Measurements from ENCODE around the gene GTPBP8.
"Not testable (repeated sequence)": the region's sequence is repeated elsewhere in the genome, so short reads cannot be mapped to it uniquely, and the experiment has no call there.

GTPBP8 gene

GRCh38 chr3:113002037-113002436 lies 11.3 kb downstream of the GTPBP8 start:
- no peak for DNase-seq

GRCh38 chr3:113002679-113003078 lies 11.9 kb downstream of the GTPBP8 start:
- peak; percentile 71 for DNase-seq

DNA sequence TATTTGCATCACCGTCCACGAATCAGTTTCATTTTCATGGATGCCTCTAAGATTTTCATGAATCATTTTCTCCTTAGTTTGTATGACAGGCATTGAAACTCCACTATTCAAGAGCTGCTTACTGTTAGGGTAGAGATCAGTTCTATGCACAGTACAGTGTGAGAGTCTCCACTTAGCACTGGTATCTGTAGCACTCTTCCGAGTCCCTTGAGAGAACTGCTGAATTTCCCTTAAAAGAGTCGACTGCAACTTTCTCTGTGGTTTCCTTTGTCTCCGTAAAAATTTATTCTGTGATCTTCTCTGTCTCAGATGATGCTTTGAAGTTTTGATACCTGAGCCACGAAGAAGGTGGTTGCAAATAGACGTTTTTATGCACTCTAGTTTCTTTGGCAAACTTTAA lies 14.8 kb downstream of the GTPBP8 start:
- peak; percentile 65 for DNase-seq

DNA sequence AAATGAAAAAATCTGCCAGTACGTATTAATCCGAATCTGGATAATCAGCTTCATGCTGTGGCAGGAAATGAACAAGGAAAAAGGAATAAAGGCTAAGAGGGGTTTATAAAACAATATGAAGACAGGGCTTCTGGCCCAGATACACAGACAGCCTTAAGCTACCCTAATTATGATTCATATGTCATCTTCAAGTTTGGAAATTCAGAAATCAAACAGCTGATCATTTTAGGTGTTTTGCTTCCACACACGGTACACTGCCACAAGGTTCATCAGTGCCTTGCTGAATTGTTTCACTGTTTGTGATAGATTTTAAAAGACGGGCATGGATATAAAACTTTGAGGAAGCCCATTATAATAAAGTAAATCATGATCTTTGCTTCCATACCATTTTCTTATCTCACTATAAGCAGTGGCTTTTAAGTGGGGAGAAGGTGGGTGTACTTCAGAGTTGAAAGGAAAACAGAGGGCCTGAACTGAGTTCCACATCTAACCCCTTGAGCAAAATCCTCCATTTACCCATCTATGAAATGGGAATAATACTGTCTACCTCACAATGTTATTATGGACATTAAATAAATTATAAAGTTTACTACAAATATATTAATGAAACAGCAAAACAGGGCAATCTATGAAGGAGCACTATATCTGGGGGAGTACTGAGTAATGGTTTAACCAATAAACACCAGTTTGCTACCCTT lies 15.7 kb downstream of the GTPBP8 start:
- no peak for DNase-seq

DNA sequence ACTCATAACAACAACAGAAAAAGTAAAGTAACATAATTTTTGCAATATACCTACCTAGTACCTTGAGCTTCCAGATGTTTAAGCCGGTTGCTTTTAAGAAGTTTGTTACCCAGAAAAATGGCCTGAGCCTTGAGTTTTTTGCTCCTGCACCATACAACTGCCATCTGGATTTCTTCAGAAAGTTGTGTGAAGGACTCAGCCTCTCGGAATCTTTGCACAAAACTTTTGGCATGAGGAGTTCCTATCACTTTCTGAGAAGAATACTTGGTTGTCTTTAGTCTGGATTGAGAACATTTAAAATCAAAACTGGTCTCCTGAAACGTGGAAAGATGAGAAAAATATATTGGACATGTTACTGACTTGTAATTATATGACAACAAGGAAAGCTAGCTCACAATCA lies 17.3 kb downstream of the GTPBP8 start:
- DNase-seq = no peak

GRCh38 chr3:113013593-113013992 lies 22.8 kb downstream of the GTPBP8 start:
- DNase-seq = no peak

DNA sequence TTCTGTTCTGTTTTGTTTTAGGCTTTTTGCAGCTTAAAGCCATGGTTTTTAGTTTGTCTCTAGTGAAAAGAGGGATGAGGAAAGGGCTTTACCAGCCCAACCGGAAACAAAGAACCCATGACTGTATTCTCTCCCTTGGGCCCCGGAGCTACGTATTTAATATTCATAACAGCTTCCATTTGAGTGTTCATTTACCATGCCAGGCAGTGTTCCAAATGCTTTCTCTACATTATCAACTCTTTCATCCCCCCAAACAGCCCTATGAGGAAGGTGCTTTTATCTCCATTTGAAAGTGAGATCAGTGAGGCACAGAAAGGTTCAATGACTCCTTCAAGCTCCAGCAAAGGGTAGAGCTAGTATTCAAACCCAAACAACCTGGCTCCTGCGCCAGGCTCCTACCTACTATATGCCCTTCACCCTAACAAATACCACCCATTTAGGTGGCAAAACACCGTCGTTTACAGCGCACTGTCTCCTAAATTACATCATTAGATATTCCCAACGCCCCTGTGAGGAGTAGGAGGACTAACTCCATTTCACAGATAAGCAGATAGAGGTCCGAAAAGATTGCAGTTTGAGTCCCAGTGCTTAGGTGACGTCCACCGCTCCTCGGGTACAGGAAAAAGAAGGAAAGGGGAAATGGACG lies 27.9 kb downstream of the GTPBP8 start:
- peak; percentile 31 for DNase-seq

- peak; percentile 94 for DNase-seq
Measured at GRCh38 chr3:113019182-113020137, 28.7 kb downstream of the GTPBP8 start.

DNA sequence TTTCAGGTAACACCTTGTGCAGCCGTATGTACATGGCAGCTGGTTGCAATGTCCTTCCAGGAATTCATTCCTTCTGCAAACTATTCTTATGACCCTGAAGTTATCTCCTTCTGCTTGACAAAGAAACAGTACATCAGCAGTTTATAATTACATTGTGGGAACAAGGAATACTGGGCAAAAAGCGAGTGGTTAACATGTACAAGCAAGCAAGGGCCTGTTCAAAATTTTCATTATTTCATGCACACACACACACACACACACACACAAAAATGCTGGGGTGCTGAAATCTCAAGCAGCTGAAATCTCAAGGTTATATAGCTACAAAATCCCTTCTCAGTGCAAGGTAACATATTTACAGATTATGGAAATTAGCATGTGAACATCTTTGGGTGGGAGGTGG lies 30.7 kb downstream of the GTPBP8 start:
- DNase-seq = no peak

DNA sequence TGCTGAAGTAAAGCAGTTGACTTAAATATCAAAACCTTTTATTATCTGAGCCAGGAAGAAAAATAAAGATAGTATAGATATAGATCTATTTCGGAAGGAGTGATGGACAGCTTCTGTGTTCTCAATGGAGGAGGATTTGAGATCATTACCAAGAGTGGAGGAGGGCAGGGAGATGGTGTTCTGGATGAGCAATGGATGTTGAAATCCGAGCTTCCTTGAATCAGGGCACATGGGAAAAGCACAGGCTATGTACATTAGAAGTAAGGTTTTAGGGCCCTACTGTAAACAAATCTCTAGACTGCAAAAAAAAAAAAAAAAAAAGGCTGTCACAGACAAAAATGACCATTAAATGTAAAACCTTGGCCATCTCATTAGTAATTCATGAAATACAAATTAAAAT lies 43.2 kb downstream of the GTPBP8 start:
- no peak for DNase-seq

DNA sequence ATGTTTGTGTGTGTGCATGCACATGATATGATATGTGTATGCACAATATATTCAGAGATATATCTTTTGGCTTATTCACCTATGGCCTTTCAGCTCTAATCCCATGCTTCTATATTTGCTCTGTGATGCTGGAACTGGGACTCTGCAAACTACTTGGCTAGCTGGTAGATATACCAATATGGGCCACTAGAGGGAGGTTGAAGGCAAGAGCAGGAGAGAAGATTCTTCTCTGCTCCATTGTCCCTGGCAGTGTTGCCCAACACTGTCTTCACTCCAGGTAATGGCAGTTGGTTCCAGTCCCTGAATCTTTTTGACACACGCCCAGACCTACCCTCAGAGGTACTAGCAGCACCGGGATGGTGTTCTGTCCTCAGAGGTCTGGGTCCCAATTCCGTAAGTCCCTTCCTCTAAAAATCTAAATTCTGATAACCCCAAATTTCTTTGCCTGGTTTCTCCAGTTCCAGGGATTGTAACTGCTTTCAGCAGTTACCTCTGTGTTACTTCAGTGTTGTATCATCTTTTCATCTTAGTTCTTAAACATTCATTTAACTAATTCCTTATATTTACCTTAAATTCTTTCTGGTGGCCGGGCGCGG lies 44.7 kb downstream of the GTPBP8 start:
- DNase-seq = peak; percentile 62

DNA sequence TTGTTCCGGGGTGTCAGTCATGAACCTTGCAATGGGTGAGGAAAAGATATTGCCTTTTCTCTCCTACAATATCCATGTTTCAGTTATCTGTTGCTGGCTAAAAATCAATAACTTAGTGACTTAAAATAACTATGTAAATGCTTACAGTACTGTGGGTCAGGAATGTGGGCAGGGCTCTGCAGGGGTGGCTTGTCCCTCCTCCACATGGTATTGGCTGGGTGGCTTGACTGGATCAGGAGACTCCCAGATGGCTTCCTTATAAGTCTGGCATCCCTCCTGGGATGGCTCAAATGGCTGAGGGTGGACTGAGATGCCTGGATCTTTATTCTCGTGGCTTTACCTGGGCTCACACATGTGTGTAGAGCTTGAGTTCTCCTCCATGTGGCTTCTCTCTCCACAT lies 47.5 kb downstream of the GTPBP8 start:
- DNase-seq = no peak

DNA sequence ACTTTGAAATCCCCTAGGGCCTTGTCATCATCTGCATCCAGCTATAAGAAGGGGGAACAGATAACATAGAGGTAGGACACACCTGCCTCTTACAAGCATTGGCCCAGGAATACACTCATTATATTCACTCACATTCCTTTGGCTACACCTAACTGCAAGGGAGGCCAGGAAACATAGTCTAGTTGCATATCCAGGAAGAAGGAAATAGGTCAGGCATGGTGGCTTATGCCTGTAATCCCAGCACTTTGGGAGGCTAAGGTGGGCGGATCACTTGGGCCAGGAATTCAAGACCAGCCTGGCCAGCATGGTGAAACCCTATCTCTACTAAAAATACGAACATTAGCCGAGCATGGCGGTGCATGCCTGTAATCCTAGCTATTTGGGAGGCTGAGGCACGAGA lies 48.8 kb downstream of the GTPBP8 start:
- DNase-seq = no peak

- DNase-seq = no peak
Measured at GRCh38 chr3:113040231-113040630, 49.4 kb downstream of the GTPBP8 start.

GRCh38 chr3:113043686-113044085 lies 52.9 kb downstream of the GTPBP8 start:
- DNase-seq = no peak

DNA sequence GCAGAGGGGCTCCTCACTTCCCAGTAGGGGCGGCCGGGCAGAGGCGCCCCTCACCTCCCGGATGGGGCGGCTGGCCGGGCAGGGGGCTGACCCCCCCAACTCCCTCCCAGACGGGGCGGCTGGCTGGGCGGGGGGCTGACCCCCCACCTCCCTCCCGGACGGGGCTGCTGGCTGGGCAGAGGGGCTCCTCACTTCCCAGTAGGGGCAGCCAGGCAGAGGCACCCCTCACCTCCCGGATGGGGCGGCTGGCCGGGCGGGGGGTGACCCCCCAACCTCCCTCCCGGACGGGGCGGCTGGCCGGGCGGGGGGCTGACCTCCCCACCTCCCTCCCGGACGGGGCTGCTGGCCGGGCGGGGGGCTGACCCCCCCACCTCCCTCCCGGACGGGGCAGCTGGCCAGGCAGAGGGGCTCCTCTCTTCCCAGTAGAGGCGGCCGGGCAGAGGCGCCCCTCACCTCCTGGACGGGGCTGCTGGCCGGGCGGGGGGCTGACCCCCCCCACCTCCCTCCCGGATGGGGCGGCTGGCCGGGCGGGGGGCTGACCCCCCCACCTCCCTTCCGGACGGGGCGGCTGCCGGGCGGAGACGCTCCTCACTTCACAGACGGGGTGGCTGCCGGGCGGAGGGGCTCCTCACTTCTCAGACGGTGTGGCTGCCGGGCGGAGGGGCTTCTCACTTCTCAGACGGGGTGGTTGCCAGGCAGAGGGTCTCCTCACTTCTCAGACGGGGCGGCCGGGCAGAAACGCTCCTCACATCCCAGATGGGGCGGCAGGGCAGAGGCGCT lies 55.6 kb downstream of the GTPBP8 start:
- DNase-seq = not testable (repeated sequence)

- peak; percentile 88 for DNase-seq
Measured at GRCh38 chr3:113051302-113051711, 60.5 kb downstream of the GTPBP8 start.

All from activated CD4-positive, alpha-beta T cell treated with anti-CD3 and anti-CD28 coated beads, Interleukin-2, amount 50 U/mL, for 16 hours (primary cell).